HPDE6-E6E7 (cell line): ENCODE measurements around the gene RNF207.

Source experiments
- DNase-seq: peaks from one replicate; pipeline ENCODE4 v3.0.0; 2011; ENCODE audit warnings: missing footprints; ENCODE audit errors: extremely low spot score

RNF207 gene

GRCh38 chr1:6205849-6206519 is at the start of gene RNF207:
Gene RNF207 (plus strand): TSS chr1:6206119. CDS start chr1:6206536, 417 bp downstream.
- peak; percentile 81 for DNase-seq

GRCh38 chr1:6157132-6157527 is 48.8 kb upstream of the RNF207 start:
- no peak for DNase-seq

DNA sequence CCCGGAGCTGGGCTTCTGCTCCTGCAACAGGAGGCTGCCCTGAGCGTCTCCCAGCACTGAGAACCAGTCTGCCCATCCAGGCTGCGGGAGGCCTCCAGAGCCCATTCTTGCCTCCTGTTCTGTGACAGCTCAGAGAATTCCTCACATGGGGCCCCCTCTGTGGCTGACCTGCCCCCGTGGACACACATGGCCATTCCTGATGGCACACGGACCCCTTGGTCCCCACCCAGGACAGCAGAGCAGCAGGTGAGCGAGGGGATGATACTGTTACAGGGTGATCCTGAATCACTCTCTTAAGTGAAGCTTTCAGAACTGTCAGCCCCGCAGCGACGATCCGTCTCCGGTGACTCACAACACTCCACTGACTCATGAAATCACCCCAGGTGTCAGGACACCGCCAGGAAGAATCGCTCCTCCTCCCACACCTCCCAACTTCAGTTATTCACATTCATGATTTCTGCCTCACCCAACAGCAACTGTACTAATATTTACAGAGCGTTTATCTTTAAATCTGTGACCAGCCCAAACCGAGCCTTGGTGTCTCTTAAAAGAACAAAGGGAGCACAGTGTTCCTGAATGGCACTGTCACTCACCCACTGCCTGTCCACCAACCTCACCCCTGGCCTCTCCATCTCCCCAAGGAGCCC is 48.3 kb upstream of the RNF207 start:
- DNase-seq: peak; percentile 99

GRCh38 chr1:6158181-6158580 is 47.7 kb upstream of the RNF207 start:
- no peak for DNase-seq

DNA sequence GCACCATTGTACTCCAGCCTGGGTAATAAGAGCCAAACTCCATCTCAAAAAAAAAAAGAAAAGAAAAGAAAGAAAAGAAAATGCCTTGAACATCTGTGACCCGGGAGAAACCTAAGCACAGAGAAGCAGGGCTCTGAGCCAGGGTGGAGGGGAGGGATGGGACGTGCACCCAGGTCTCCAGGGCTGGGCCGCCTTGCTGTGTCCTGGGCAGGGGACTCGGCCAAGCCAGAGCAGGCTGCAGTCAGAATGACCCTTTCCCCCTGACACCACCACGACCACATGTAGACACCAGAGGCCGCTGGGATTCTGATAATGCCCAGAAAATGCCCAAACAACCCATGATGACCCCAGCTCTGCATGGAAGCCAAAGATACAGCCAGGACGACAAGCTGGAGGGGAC is 43.6 kb upstream of the RNF207 start:
- no peak for DNase-seq

DNA sequence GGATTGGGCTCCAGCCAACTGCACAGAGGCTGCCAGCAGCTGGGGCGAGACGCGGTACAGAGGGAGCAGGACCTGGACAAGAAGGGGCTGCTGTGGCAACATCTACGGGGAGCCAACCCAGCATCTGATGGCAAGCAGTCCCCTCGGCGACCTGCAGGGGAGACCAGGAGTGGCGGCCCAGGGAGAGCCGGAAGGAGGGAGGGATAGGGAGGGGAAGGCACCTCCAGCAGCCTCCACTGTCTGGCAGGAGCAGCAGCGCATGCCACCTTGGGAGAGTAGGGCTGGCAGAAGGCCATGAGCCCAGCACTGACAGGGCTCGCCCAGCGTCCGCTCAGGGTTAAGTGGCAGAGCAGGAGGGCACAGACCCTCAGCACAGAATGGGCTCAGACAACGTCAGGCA is 43.1 kb upstream of the RNF207 start:
- no peak for DNase-seq

DNA sequence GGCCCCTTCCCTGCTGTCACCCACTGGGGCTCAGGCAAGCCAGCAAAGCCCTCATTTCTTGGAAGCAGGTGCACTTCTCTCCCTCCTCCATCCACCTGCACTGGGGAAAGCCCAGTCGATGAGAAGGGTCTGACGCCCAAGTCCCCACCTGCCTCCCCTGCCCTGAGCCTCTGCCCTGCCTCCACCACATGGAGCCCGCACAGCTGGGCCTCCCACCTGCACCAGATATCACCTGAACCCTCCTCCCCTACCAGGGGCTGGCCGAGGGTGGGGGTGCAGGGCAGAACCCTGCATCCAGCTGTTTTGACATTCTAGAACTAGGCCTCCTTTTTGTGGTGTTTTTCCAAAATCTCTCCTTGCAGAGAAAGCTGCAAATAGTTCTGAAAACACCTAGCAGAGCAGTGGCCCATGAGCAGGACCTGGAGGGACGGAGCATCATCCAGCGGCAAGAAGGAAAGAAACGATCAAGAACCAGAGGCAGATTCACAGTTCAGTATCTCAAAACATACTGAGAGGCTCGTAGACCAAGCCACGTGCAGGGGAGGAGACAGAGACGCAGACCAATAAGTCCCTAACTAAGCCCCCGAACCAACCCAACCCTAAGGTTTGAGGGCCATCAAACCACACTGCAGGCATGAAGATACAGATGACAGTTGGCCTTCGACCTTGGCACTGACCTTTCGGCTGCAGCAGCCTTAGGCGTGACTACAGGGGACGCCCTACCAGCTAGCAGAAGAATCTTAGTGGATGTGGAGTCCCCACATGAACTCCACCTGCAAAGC is 42.5 kb upstream of the RNF207 start:
- no peak for DNase-seq

GRCh38 chr1:6163973-6164617 is 41.8 kb upstream of the RNF207 start:
- no peak for DNase-seq

GRCh38 chr1:6165027-6165426 is 40.9 kb upstream of the RNF207 start:
- DNase-seq: no peak

GRCh38 chr1:6165441-6165985 is 40.4 kb upstream of the RNF207 start:
- DNase-seq: no peak

DNA sequence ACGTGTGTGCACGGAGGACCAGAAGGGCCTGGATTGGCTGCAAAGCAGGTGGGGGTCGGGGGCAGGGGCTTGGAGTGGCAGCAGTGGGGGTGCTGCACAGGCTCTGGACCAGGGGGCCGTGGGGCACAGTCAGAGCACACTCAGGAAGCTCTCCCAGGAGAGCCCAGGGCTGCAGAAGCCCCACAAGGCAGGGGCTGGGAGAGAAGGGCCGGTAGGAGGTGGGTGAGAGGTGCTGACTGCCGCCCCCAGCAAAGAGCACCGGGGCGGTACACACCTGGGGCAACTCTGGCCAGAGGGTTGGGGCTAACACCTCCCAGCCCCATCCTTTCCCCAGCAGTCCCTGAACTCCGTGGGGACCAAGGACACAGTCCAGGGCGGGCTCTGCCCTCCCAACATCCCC is 39.7 kb upstream of the RNF207 start:
- no peak for DNase-seq

DNA sequence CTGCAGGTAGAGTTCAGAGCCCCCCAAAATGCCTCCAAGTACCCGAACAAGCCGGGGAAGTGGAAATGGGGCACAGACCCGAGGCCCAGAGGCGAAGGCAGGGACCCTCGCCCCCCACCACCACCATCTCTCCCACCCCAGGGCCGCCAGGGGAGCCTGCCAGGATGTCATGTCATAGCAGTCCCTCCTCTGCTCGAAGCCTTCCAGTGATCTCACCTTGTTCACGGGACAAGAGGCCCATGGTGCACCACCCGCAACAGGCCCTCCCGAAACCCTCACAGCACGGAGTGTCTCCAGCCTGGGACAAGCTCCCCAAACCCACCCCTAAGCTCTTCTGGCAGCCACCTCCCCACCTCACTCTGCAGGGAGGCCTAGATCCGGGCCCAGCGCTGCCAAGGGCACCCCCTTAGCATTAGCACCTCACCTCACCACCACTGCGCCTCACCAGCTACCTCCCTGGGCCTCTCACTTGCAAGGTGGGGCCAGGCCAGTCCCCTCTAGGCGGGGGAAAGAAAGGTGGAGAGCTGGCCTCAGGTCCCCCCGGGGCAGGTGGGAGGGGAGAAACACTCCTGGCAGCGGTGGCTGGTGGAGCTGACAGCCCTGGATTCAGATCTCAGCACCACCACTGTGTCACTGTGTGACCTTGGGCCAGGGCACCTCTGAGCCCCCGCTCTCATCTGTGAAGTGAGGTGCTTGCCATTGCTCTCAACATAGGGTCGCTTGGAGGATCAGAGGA is 39.1 kb upstream of the RNF207 start:
- no peak for DNase-seq

DNA sequence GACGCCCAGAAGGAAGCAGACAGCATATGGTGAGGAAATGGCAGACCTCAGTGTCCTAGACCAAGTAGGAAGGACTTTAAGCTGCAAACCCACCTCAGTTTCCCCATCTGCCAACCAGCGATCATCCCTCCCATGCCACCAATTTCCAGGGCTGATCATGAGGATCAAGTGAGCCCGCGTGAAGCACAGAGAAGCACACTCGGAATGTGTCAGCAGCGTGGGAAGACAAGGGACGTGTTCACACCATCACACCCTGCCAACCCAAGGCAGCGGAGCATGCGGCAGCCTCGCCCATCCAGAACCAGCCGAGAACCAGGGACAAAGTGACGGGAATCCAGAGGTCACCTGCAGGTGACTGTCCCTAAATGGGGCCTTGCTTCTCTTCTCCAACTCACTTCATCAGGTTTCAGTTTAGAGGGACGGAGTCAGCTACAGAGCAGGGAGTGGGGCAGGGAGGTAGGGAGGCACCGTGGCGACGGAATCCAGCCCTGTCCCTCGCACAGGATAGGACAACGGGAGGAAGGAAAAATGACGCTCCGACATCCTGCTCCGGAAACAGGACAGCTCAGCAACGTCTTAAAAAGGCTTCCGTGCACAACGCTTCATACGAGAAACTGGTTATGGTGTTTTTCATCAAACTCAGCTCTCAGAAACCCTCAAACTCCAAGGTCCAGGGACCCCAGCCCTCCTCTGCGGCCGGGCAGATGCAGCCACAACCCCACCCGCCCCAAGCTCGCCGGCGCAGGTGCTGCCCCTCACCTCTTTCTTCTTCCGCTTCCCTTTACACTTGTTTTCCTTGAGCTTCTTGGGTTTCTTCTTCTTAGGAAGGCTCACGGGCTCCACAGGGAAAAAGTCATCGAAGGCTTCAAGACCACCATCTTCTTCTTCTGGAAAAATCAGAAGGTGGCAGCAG is 38.3 kb upstream of the RNF207 start:
- DNase-seq: no peak

GRCh38 chr1:6168947-6169586 is 36.9 kb upstream of the RNF207 start:
- no peak for DNase-seq

DNA sequence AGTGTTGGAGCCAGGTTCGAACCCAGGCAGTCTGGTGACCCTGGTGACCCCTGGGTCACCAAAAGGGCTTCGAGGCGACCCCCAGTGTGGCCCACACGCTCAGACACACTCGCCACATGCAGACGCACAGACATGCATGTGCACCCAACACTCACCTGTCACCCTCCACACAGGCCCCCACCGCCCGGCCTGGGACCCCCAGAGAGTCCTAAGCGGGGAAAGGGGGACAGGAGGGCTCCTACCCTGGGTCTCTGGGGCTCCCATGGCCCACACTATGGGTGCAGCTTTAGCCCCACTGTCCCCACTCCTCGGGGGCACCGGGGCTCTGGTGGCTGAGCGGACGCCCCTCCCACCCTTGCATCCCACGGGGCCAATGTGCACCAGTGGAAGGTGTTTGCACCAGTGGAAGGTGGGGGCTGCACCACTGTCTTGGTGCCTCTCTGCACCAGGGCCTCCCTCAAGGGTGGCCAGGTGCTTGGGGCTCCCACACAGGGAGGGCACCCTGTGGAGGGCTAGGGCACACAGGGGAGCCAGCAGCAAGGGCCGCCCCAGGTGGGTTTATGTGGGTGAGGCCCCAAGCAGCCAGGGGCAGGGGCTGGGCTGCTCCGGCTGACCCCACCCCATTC is 35.7 kb upstream of the RNF207 start:
- no peak for DNase-seq

- DNase-seq: no peak
These were observed 35.1 kb upstream of the RNF207 start for GRCh38 chr1:6170742-6171201.

- DNase-seq: no peak
These were observed 34.3 kb upstream of the RNF207 start for GRCh38 chr1:6171548-6172124.

GRCh38 chr1:6172549-6172948 is 33.4 kb upstream of the RNF207 start:
- no peak for DNase-seq
